H9 (cell line): Measurements from ENCODE around the gene CCR7. TPM values are rescaled to one million over a fixed set of nuclear protein-coding genes. Genes with fewer than 3 reads are reported as not detected.
"Not testable (repeated sequence)": the region's sequence is repeated elsewhere in the genome, so short reads cannot be mapped to it uniquely, and the experiment has no call there.

ENCODE experiments used
- DNase-seq: peaks from one replicate; pipeline ENCODE4 v3.0.0-alpha.2; 2017
- H2AFZ ChIP-seq: one replicate; pipeline ENCODE4 v1.6.1; 2013; ENCODE audit warnings: mild to moderate bottlenecking, low read length, control low read depth, moderate library complexity
- H2AK5ac ChIP-seq: 2 replicates; pipeline ENCODE4 v1.6.1; 2013; ENCODE audit warnings: low read length, control low read depth, mixed read lengths; ENCODE audit not compliant: insufficient read length
- H2BK120ac ChIP-seq: one replicate; pipeline ENCODE4 v1.6.1; 2013; ENCODE audit warnings: low read depth, mild to moderate bottlenecking, low read length, control low read depth, inconsistent platforms; ENCODE audit not compliant: poor library complexity, severe bottlenecking
- H2BK12ac ChIP-seq: 2 replicates; pipeline ENCODE4 v1.6.1; 2013; ENCODE audit warnings: low read length, control low read depth, mixed read lengths, low read depth; ENCODE audit not compliant: insufficient read length
- H2BK15ac ChIP-seq: 2 replicates; pipeline ENCODE4 v1.6.1; 2013; ENCODE audit warnings: low read depth, low read length, control low read depth
- H2BK20ac ChIP-seq: one replicate; pipeline ENCODE4 v1.6.1; 2013; ENCODE audit warnings: low read depth, mild to moderate bottlenecking, low read length, control low read depth, inconsistent platforms; ENCODE audit not compliant: poor library complexity, severe bottlenecking
- H2BK5ac ChIP-seq: 2 replicates; pipeline ENCODE4 v1.6.1; 2013; ENCODE audit warnings: low read length, control low read depth, mixed read lengths; ENCODE audit not compliant: insufficient read length
- H3K14ac ChIP-seq: 2 replicates; pipeline ENCODE4 v1.6.1; 2013; ENCODE audit warnings: low read length, control low read depth; ENCODE audit not compliant: insufficient read depth
- H3K18ac ChIP-seq: 2 replicates; pipeline ENCODE4 v1.6.1; 2013; ENCODE audit warnings: low read depth, mild to moderate bottlenecking, mixed read lengths, low read length, control low read depth; ENCODE audit not compliant: insufficient read length
- H3K23ac ChIP-seq: 2 replicates; pipeline ENCODE4 v1.6.1; 2013; ENCODE audit warnings: low read length, control low read depth, mixed read lengths, low read depth; ENCODE audit not compliant: insufficient read length
- H3K23me2 ChIP-seq: 2 replicates; pipeline ENCODE4 v1.6.1; 2013; ENCODE audit warnings: low read depth, mild to moderate bottlenecking, mixed read lengths, low read length, control low read depth; ENCODE audit not compliant: insufficient read length, poor library complexity, severe bottlenecking
- H3K27ac ChIP-seq: 2 replicates; pipeline ENCODE4 v1.5.1; 2013; ENCODE audit warnings: low read length, control low read depth, mixed read lengths, low read depth; ENCODE audit not compliant: insufficient read length
- H3K27me3 ChIP-seq: 2 replicates; pipeline ENCODE4 v1.6.1; 2013; ENCODE audit warnings: low read length, control low read depth, inconsistent platforms; ENCODE audit not compliant: insufficient read depth
- H3K4ac ChIP-seq: 2 replicates; pipeline ENCODE4 v1.6.1; 2013; ENCODE audit warnings: low read depth, mild to moderate bottlenecking, control low read depth, inconsistent platforms, low read length, moderate library complexity
- H3K4me1 ChIP-seq: 2 replicates; pipeline ENCODE4 v1.6.1; 2013; ENCODE audit warnings: low read length, control low read depth, inconsistent platforms; ENCODE audit not compliant: insufficient read depth
- H3K4me2 ChIP-seq: 2 replicates; pipeline ENCODE4 v1.6.1; 2013; ENCODE audit warnings: low read length, control low read depth, mixed read lengths; ENCODE audit not compliant: insufficient read length, insufficient read depth
- H3K56ac ChIP-seq: 2 replicates; pipeline ENCODE4 v1.6.1; 2013; ENCODE audit warnings: low read depth, mild to moderate bottlenecking, mixed read lengths, low read length, control low read depth; ENCODE audit not compliant: insufficient read length
- H3K79me1 ChIP-seq: 2 replicates; pipeline ENCODE4 v1.6.1; 2013; ENCODE audit warnings: low read depth, mild to moderate bottlenecking, moderate library complexity, low read length, control low read depth, inconsistent platforms; ENCODE audit not compliant: insufficient read depth, poor library complexity, severe bottlenecking
- H3K79me2 ChIP-seq: 2 replicates; pipeline ENCODE4 v1.6.1; 2013; ENCODE audit warnings: low read length, control low read depth, inconsistent platforms; ENCODE audit not compliant: insufficient read depth
- H3K9ac ChIP-seq: 2 replicates; pipeline ENCODE4 v1.6.1; 2013; ENCODE audit warnings: low read length, control low read depth, mixed read lengths; ENCODE audit not compliant: insufficient read length; ENCODE audit errors: extremely low read depth
- H3K9me3 ChIP-seq: one replicate; pipeline ENCODE4 v1.6.1; 2013; ENCODE audit warnings: low read depth, low read length, inconsistent platforms; ENCODE audit not compliant: control insufficient read depth
- H3T11ph ChIP-seq: one replicate; pipeline ENCODE4 v1.6.1; 2013; ENCODE audit warnings: mild to moderate bottlenecking, low read length, control low read depth, inconsistent platforms
- H4K20me1 ChIP-seq: one replicate; pipeline ENCODE4 v1.6.1; 2013; ENCODE audit not compliant: control insufficient read depth, insufficient read length, insufficient read depth
- H4K5ac ChIP-seq: 2 replicates; pipeline ENCODE4 v1.6.1; 2013; ENCODE audit warnings: low read depth, mild to moderate bottlenecking, mixed read lengths, low read length, control low read depth; ENCODE audit not compliant: insufficient read length
- H4K8ac ChIP-seq: replicated peaks from 2 replicates; pipeline ENCODE4 v1.6.1; 2013; ENCODE audit warnings: low read length, control low read depth, mixed read lengths, low read depth; ENCODE audit not compliant: insufficient read length
- H4K91ac ChIP-seq: 2 replicates; pipeline ENCODE4 v1.6.1; 2013; ENCODE audit warnings: low read depth, mild to moderate bottlenecking, moderate library complexity, mixed read lengths, low read length, control low read depth; ENCODE audit not compliant: insufficient read length
- H3K27ac Mint-ChIP-seq, 3 experiments: 2 replicates in 2 of 3; 3 replicates in 1 of 3; pipeline ENCODE4 v1.8.0; 2020 to 2021; ENCODE audit warnings: mixed read lengths in 3 of 3, mild to moderate bottlenecking in 1 of 3, moderate library complexity in 1 of 3
- H3K27me3 Mint-ChIP-seq: 2 replicates; pipeline ENCODE4 v1.8.0; 2021; ENCODE audit warnings: low read depth, mild to moderate bottlenecking, moderate library complexity, mixed read lengths
- H3K36me3 Mint-ChIP-seq, 3 experiments: 2 replicates in 2 of 3; 3 replicates in 1 of 3; pipeline ENCODE4 v1.8.0; 2020 to 2021; ENCODE audit warnings: low read depth in 3 of 3, mixed read lengths in 3 of 3; ENCODE audit not compliant: insufficient read depth in 1 of 3
- H3K4me1 Mint-ChIP-seq, 2 experiments: 2 replicates each; pipeline ENCODE4 v1.8.0; 2020; ENCODE audit warnings: mixed read lengths in 2 of 2
- H3K4me3 Mint-ChIP-seq, 2 experiments: 2 replicates in 1 of 2; 3 replicates in 1 of 2; pipeline ENCODE4 v1.8.0; 2020 to 2021; ENCODE audit warnings: mild to moderate bottlenecking in 2 of 2, mixed read lengths in 2 of 2, moderate library complexity in 1 of 2
- H3K9me3 Mint-ChIP-seq, 2 experiments: 2 replicates in 1 of 2; 3 replicates in 1 of 2; pipeline ENCODE4 v1.8.0; 2020; ENCODE audit warnings: mild to moderate bottlenecking in 2 of 2, mixed read lengths in 2 of 2, moderate library complexity in 1 of 2
- WGBS: extraction: QIAGEN DNeasy Blood & Tissue Kit; methylation state at CpG from one replicate; pipeline ENCODE4 v1.1.7; 2013; ENCODE audit warnings: missing lambda C conversion rate, low lambda C conversion rate, mixed read lengths; ENCODE audit not compliant: insufficient read length; ENCODE audit errors: extremely low coverage; 5-methylcytosine and 5-hydroxymethylcytosine counted together
- total RNA-seq: library from RNA; stranded (reverse); gene quantifications from 2 replicates; pipeline ENCODE4 v1.2.1, GENCODE V29; 2021
- TF ChIP-seq, protein P1 (sequence below): fragments of 200-600 bp; sonication (generic); conservative IDR thresholded peaks from 3 replicates; pipeline ENCODE4 v1.8.0; 2021; ENCODE audit warnings: antibody characterized with exemption, mild to moderate bottlenecking

CCR7 gene
- total RNA-seq, 1 experiment from 2014 or later, result 0.31 TPM

DNA sequence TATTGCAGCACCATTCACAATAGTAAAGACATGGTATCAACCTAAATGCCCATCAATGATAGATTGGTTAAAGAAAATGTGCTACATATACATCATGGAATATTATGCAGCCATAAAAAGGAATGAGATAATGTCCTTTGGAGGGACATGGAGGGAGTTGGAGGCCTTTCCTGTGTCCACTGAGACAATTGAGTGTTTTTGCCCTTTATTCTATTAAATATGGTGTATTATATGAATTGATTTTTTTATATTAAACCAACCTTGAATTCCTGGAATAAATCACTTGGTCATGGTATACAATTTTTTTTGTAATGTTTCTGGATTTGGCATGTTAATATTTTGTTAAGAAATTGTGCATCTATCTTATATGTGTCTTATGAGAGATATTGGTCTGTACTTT, 9.0 kb upstream of the CCR7 start:
- H3K9me3 Mint-ChIP-seq, result peaks cover 5 to 8% of the 10 kb centered on the region in 2 experiments; a peak in 3 of 5 replicates
- H2BK15ac ChIP-seq, result no peak overlapping the region
- no peaks in the 10 kb centered on the region for H3K79me1 ChIP-seq
- no peak overlapping the region for H3T11ph ChIP-seq
- H3K4me2 ChIP-seq, result no peak overlapping the region
- H3K4me1 Mint-ChIP-seq, result no peaks in the 10 kb centered on the region
- H3K23ac ChIP-seq, result no peak overlapping the region
- H3K14ac ChIP-seq, result no peak overlapping the region
- no peaks in the 10 kb centered on the region for H3K27me3 ChIP-seq
- no peak overlapping the region for H3K9ac ChIP-seq
- H2BK5ac ChIP-seq, result no peak overlapping the region
- no peak overlapping the region for H4K8ac ChIP-seq
- no peak overlapping the region for H2AFZ ChIP-seq
- H3K23me2 ChIP-seq, result no peaks in the 10 kb centered on the region
- H3K4me3 Mint-ChIP-seq, result no peak overlapping the region
- H3K18ac ChIP-seq, result no peak overlapping the region
- H2BK120ac ChIP-seq, result no peak overlapping the region
- H3K9me3 ChIP-seq, result no peaks in the 10 kb centered on the region
- no peak for DNase-seq
- H4K91ac ChIP-seq, result no peak overlapping the region
- TF ChIP-seq, protein P1, sequence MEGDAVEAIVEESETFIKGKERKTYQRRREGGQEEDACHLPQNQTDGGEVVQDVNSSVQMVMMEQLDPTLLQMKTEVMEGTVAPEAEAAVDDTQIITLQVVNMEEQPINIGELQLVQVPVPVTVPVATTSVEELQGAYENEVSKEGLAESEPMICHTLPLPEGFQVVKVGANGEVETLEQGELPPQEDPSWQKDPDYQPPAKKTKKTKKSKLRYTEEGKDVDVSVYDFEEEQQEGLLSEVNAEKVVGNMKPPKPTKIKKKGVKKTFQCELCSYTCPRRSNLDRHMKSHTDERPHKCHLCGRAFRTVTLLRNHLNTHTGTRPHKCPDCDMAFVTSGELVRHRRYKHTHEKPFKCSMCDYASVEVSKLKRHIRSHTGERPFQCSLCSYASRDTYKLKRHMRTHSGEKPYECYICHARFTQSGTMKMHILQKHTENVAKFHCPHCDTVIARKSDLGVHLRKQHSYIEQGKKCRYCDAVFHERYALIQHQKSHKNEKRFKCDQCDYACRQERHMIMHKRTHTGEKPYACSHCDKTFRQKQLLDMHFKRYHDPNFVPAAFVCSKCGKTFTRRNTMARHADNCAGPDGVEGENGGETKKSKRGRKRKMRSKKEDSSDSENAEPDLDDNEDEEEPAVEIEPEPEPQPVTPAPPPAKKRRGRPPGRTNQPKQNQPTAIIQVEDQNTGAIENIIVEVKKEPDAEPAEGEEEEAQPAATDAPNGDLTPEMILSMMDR, result no peak
- no peak overlapping the region for H3K27ac ChIP-seq
- H2BK20ac ChIP-seq, result no peak overlapping the region
- H2AK5ac ChIP-seq, result no peak overlapping the region
- H3K79me2 ChIP-seq, result no peaks in the 10 kb centered on the region
- H2BK12ac ChIP-seq, result no peak overlapping the region
- no peaks in the 10 kb centered on the region for H4K20me1 ChIP-seq
- H3K56ac ChIP-seq, result no peak overlapping the region
- H3K4ac ChIP-seq, result no peak overlapping the region
- no peak overlapping the region for H4K5ac ChIP-seq
- H3K27ac Mint-ChIP-seq, result no peak overlapping the region
- no peaks in the 10 kb centered on the region for H3K4me1 ChIP-seq
- no peaks in the 10 kb centered on the region; a peak in 1 of 7 replicates for H3K36me3 Mint-ChIP-seq
- H3K27me3 Mint-ChIP-seq, result peaks cover 41% of the 10 kb centered on the region

DNA sequence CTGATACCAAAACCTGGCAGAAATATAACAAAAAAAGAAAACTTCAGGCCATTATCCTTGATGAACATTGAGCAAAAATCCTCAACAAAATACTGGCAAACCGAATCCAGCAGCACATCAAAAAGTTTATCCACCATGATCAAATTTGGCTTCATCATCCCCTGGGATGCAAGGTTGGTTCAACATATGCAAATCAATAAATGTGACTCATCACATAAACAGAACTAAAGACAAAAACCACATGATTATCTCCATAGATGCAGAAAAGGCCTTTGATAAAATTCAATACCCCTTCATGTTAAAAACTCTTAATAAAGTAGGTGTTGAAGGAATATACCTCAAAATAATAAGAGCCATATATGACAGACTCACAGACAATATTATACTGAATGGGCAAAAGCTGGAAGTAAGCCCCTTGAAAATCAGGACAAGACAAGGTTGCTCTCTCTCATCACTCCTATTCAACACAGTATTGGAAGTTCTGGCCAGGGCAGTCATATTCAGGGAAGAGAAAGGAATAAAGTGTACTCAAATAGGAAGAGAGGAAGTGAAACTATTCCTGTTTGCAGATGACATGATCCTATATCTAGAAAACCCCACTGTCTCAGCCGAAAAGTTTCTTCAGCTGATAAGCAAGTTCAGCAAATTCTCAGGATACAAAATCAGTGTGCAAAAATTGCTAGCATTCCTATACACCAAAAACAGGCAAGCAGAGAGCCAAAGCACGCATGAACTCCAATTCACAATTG, 7.1 kb upstream of the CCR7 start:
- not testable (repeated sequence) for H2AFZ ChIP-seq, H3K4me1 Mint-ChIP-seq, H3K23ac ChIP-seq, H3K23me2 ChIP-seq, H3K56ac ChIP-seq, H3K9me3 ChIP-seq, H4K8ac ChIP-seq, H3K27me3 ChIP-seq, H3K27ac Mint-ChIP-seq, H2BK12ac ChIP-seq, H2BK15ac ChIP-seq, H3K79me1 ChIP-seq, H3K27ac ChIP-seq, H3K4me2 ChIP-seq, H3K4me1 ChIP-seq, H3K18ac ChIP-seq, H4K91ac ChIP-seq, H2BK120ac ChIP-seq, H3T11ph ChIP-seq, H4K5ac ChIP-seq, H2BK20ac ChIP-seq, H3K4me3 Mint-ChIP-seq, H3K4ac ChIP-seq, H3K36me3 Mint-ChIP-seq, H3K79me2 ChIP-seq, H3K14ac ChIP-seq, H4K20me1 ChIP-seq, DNase-seq, H3K9ac ChIP-seq, H2AK5ac ChIP-seq, H2BK5ac ChIP-seq
- peaks cover 14% of the 10 kb centered on the region in 2 experiments; a peak in 3 of 5 replicates for H3K9me3 Mint-ChIP-seq
- peaks cover 44% of the 10 kb centered on the region for H3K27me3 Mint-ChIP-seq
- no CpG with 5 or more reads among the region's 3 CpGs for WGBS
